Measurements from ENCODE around the gene SMIM22. TPM values are rescaled to one million over a fixed set of nuclear protein-coding genes. Genes with fewer than 3 reads are reported as not detected.

SMIM22 gene
- total RNA-seq, 1 experiment from 2014 or later: 3.3 TPM

DNA sequence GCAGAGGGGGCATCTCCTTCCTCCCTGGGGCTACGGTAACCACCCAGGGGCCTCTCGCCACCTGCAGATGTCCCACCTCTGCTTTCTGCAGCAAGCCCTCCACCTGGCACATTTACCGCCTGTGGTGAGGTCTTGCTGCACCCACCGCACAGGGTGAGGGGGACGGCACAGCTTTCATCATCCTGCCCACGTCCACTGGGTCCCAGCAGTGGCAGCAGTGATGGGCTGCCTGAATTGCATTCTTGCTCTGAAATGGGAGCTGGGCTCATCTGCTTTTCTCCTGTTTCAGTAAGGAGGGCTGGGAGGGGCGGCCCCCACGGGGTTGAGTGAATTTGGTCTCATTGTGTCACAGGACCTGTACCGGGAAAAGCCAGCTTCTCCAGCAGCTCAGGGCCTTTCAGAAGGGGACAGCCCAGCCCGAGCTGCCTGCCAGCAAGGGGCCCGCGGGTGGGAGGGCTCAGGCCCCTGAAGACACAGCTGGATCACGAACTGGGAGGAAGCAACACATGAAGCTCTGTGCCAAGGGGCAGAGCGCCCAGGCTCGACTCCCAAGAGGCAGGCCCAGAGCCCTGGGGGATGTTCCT is 48.1 kb upstream of the SMIM22 start:
- Histone ChIP-seq H3K9me2 (ENCODE audit: insufficient read depth) (no peaks in the 10 kb centered on the region), H3K9ac (ENCODE audit: low read length) (no peak overlapping the region), H4K20me1 (ENCODE audit: insufficient read depth) (no peaks in the 10 kb centered on the region), H3K4me1 (ENCODE audit: control insufficient read depth in 1 of 2, insufficient read depth in 2 of 2, low read length in 2 of 2) (no peaks in the 10 kb centered on the region), H3K4me2 (ENCODE audit: low read length) (no peak overlapping the region), H3K36me3 (ENCODE audit: control insufficient read depth in 1 of 2, insufficient read depth in 2 of 2, low read length in 2 of 2) (peaks cover 0 to 3% of the 10 kb centered on the region in 2 experiments; a peak in 3 of 4 replicates), H3K4me3 (replicated peaks in 1 of 2; ENCODE audit: low read depth in 1 of 2, low read length in 2 of 2) (no peak overlapping the region), H3K27me3 (ENCODE audit: insufficient read depth, low read length) (no peaks in the 10 kb centered on the region), H3K27ac (ENCODE audit: low read depth, low read length) (no peak overlapping the region), H2AFZ (ENCODE audit: low read depth, low read length, poor library complexity, severe bottlenecking) (no peak overlapping the region), H3K79me2 (ENCODE audit: insufficient read depth, low read length) (no peaks in the 10 kb centered on the region), H3K9me3 (ENCODE audit: control insufficient read depth in 1 of 2, insufficient read depth in 1 of 2, low read depth in 1 of 2, low read length in 2 of 2) (no peaks in the 10 kb centered on the region)
- ChIA-PET RAD21 (ENCODE audit: low non-redundant PET in 1 of 2, low total read pairs in 2 of 2, uncharacterized antibody in 2 of 2, unreplicated experiment in 2 of 2) (no interaction called here), CTCF (no interaction called here), POLR2A (interaction anchor here (1.3 kb wide), 1 partner anchor 13 kb away, joined by 3 read pairs; the partner anchor contains the start of genes ANKS3 and DNAAF8)
- no TSS peak for BruUV-seq (replicated peaks)
- ATAC-seq (no peak), DNase-seq (ENCODE audit: low read depth, low spot score) (no peak)
- intact Hi-C loops (cut with micrococcal nuclease): no loop called here
- TF ChIP-seq POLR2AphosphoS5 (IDR thresholded peaks at IDR 0.05; ENCODE audit: low read depth, low read length): no peak
- TF ChIP-seq CBX3 (IDR thresholded peaks at IDR 0.05; ENCODE audit: low read depth): no peak
- TF ChIP-seq, protein P1, sequence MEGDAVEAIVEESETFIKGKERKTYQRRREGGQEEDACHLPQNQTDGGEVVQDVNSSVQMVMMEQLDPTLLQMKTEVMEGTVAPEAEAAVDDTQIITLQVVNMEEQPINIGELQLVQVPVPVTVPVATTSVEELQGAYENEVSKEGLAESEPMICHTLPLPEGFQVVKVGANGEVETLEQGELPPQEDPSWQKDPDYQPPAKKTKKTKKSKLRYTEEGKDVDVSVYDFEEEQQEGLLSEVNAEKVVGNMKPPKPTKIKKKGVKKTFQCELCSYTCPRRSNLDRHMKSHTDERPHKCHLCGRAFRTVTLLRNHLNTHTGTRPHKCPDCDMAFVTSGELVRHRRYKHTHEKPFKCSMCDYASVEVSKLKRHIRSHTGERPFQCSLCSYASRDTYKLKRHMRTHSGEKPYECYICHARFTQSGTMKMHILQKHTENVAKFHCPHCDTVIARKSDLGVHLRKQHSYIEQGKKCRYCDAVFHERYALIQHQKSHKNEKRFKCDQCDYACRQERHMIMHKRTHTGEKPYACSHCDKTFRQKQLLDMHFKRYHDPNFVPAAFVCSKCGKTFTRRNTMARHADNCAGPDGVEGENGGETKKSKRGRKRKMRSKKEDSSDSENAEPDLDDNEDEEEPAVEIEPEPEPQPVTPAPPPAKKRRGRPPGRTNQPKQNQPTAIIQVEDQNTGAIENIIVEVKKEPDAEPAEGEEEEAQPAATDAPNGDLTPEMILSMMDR (IDR thresholded peaks at IDR 0.05 in 2 of 3, conservative IDR thresholded peaks at IDR 0.05 in 1 of 3; ENCODE audit: borderline replicate concordance in 1 of 3, insufficient read depth in 1 of 3, low read depth in 2 of 3, low read length in 2 of 3): no peak
- TF ChIP-seq, protein P2, sequence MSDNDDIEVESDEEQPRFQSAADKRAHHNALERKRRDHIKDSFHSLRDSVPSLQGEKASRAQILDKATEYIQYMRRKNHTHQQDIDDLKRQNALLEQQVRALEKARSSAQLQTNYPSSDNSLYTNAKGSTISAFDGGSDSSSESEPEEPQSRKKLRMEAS (IDR thresholded peaks at IDR 0.05): no peak
- no peak for TF ChIP-seq SRF (IDR thresholded peaks at IDR 0.05; ENCODE audit: low read depth)
- no peak for TF ChIP-seq POLR2A (IDR thresholded peaks at IDR 0.05; ENCODE audit: borderline replicate concordance, extremely low read depth, insufficient read depth, insufficient read length)
